AG09319 (cell line): Measurements from ENCODE around the gene PML.

Experiments
- DNase-seq: peaks from one replicate; pipeline ENCODE4 v3.0.0-alpha.2; 2010; ENCODE audit warnings: low read depth; ENCODE audit errors: extremely low read depth
- TF ChIP-seq, protein P1 (sequence below): IDR thresholded peaks from 2 replicates; pipeline ENCODE4 v1.5.1; 2011; ENCODE audit warnings: low read depth, mild to moderate bottlenecking, inconsistent platforms, low read length, moderate library complexity

The PML gene

DNA sequence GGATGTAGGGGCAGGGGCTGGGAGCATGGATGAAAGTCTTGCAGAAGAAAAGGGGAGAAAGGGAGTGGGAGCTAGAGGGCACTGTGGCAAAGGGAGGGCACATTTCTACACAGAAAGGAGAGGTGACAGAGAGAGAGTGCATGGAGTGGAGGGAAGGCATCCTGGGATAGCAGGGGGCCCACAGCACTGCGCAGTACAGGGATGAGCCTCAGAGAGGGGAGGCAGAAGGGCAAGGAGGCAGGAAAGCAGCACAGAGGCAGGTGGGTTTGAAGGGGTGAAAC lies 7.8 kb upstream of the PML start:
- TF ChIP-seq, protein P1, sequence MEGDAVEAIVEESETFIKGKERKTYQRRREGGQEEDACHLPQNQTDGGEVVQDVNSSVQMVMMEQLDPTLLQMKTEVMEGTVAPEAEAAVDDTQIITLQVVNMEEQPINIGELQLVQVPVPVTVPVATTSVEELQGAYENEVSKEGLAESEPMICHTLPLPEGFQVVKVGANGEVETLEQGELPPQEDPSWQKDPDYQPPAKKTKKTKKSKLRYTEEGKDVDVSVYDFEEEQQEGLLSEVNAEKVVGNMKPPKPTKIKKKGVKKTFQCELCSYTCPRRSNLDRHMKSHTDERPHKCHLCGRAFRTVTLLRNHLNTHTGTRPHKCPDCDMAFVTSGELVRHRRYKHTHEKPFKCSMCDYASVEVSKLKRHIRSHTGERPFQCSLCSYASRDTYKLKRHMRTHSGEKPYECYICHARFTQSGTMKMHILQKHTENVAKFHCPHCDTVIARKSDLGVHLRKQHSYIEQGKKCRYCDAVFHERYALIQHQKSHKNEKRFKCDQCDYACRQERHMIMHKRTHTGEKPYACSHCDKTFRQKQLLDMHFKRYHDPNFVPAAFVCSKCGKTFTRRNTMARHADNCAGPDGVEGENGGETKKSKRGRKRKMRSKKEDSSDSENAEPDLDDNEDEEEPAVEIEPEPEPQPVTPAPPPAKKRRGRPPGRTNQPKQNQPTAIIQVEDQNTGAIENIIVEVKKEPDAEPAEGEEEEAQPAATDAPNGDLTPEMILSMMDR: no peak

DNA sequence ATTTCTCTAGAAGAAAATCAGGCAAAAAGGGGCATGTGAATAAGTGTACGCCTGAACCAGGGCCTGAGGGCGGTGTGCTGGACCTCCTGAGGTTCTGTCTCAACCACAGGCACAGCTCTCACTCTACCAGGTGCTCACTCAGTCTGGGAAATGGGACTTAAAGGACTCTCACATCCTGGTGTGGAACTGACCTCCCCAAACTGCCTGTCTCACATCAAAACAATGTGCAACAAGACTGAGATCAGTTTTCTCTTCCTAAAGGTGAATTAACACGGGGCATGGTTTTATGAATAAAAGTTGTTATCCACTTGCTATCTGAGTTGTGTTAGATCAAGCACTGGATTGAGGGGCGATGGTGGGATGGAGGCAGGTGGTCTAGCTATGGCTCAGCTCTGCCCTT lies 7.3 kb upstream of the PML start:
- TF ChIP-seq, protein P1: no peak
- no peak for DNase-seq

More for the DNA sequence above, 7.8 kb upstream of the PML start:
- DNase-seq: no peak

DNA sequence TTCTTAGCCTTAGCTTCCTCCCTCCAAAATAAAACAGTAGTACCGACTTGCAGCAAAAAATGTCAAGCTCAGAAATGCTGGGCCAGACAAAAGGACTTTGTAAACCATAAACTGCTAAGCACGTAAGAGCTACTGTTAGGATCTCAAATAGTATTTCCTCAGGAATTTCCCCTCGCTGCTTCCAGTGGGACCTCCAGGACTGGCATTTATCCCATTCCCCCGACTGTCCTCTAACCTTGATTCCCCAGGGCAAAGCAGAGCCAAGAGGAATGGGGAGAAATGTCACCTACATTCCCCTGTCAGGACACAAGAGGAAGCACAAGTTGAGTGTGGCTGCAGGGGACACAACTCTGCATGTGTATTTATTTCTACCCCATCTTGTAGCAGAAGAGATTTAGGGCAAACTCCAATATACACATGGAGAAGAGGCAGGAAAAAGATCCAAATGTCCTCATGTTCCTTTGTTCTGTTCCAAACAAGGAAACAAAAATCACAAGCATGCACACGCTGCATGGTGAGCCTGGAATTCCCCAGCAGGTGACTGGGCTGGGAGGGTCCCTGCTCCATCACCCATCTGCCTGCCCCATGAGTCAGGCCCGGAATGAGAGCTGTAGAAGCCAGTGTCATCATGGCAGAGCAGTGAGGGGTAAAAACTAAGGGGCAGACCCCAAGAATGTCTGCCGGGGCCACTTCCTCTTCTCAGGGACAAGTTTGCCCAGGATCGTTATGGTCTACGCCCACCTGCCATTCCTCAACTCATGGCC lies 6.7 kb upstream of the PML start:
- no peak for DNase-seq
- TF ChIP-seq, protein P1: no peak

DNA sequence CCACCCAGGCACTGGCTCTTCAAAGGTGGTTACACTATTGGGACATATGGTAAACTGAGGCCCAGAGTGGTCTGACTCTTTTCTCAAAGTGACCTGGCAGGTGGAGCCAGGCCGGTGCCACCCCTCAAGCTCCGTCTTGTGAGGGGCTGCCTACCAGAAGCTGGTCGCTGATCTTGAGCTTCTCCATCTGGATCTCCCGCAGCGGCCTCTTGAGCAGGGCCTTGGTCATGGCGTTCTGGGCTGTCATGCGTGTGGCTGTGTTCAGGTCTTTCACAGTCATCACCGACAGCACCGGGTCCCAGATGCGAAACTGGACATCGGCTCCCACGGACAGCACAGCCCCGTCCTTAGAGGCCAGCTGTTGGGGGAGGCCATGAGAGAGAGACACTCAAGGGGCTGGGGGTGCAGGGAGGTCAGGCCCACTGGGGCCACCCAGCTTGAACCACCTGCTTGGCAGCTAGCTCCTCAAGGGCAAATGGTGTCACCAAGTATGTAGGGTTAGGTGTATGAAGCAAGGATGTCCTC lies 6.0 kb upstream of the PML start:
- TF ChIP-seq, protein P1: no peak
- no peak for DNase-seq

DNA sequence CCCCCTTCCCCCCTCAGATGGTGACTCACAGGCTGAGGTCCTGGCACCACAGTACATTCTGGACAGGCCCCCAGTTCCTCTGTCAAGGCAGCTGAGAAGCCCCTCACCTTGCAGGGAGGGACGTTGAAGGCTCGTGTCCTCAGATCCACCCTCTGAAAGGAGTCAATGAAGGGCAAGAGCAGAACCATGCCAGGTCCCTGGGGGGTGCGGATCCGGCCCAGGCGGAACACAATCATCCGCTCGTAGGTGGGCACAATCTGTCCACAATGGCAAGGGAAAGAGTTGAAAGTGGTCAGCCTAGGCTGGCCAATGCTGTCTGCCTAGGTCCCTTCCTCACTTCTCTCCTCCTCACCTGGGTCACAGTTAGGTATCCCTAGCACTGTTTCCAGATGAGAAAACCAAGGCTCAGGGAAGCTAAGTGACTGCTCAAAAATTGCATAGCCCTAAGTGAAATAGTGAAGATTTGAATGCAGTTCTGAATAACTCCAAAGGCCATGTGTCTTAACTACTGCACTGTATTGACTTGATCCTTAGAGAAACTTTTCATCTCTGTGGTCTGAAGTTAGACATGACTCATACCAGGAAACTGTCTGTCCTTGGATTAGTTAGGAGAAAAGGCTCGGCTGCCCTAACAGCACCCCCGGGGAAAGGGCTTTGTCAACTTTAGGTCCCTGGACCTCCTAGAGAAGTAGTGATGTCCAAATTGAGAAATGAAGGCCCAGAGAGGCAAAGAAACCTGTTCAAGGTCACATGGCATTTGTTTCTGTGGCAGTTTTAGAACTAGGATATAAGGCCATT lies 5.3 kb upstream of the PML start:
- DNase-seq: no peak
- TF ChIP-seq, protein P1: no peak

DNA sequence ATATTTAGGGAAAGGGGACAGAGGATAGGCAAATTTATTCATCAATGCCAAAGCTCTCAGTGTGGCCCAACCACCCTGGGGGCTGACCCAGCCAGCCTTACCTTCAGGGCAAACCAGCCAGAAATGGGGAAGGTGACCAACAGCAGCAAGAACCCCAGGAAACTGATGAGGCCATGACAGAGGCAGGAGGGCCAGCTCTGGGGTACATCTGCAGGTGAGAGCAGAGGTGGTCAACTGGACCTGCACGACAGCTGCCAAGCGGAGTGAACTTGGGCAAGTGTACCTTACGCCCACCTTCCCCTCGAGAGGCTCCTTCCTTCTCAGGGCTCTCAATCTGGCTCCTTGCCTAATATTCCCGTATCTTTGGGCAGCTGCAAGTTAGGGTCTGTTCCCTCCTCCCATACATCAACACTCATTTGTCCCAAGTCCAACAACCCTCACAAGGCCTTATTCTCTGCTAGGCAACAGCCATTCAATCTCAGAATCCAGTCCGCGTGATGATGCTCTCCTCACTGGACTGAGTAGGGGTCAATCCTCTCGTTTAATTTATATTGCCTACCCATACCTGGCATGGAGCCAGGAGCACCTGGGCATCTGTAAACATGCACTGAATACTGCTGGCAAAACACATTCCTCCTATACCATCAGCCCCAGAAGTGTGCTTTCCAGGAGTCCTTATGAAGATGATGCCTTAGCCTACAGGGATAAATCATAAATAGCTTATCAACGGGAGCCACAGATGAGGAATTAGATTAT lies 4.1 kb upstream of the PML start:
- DNase-seq: no peak
- TF ChIP-seq, protein P1: no peak
